Tibial artery (tissue), 4 donors: ENCODE measurements around the gene TAF4B.
"Not testable (repeated sequence)": the region's sequence is repeated elsewhere in the genome, so short reads cannot be mapped to it uniquely, and the experiment has no call there.

Source experiments
- DNase-seq, 2 donors: peaks; one replicate each; pipeline ENCODE4 v3.0.0-alpha.2; 2019
- H3K27ac ChIP-seq, 2 donors: fragments of 200-600 bp; sonication (generic) in 1 of 2; 1 replicate in 1 of 2; 2 replicates in 1 of 2; pipeline ENCODE4 v1.5.1; 2018 to 2019; ENCODE audit warnings: mild to moderate bottlenecking in 1 of 2
- H3K27me3 ChIP-seq, 2 donors: fragments of 200-600 bp; sonication (generic) in 1 of 2; one replicate each; pipeline versions ENCODE4 v1.5.1 to v1.6.0; 2016 to 2019
- H3K36me3 ChIP-seq, 3 donors: fragments of 200-600 bp; sonication (generic) in 2 of 3; one replicate each; pipeline ENCODE4 v1.5.1; 2016 to 2019; ENCODE audit warnings: mild to moderate bottlenecking in 2 of 3
- H3K4me1 ChIP-seq, 4 donors: fragments of 200-600 bp; sonication (generic) in 2 of 4; 1 replicate in 3 of 4; 2 replicates in 1 of 4; pipeline ENCODE4 v1.5.1; 2016 to 2019
- H3K4me3 ChIP-seq, 2 donors: fragments of 200-600 bp; sonication (generic) in 1 of 2; 1 replicate in 1 of 2; 2 replicates in 1 of 2; pipeline ENCODE4 v1.5.1; 2018 to 2019; ENCODE audit warnings: mild to moderate bottlenecking in 2 of 2
- H3K9me3 ChIP-seq, 3 donors: fragments of 200-600 bp; sonication (generic) in 1 of 3; one replicate each; pipeline ENCODE4 v1.5.1; 2016 to 2019
- intact Hi-C: fragments of 100-400 bp; cut with DNase I; formaldehyde crosslinking; loops from one replicate; pipeline ENCODE4 v1.15.0; 2023; ENCODE audit warnings: low total_unique reads
- TF ChIP-seq, protein P1 (sequence below), 2 experiments: fragments of 200-600 bp in 1 of 2; fragments of 450-650 bp in 1 of 2; IDR thresholded peaks; one replicate each; pipeline ENCODE4 v1.5.1; 2017 to 2019; ENCODE audit warnings: antibody characterized with exemption in 2 of 2, mild to moderate bottlenecking in 1 of 2, moderate library complexity in 1 of 2

TAF4B gene

DNA sequence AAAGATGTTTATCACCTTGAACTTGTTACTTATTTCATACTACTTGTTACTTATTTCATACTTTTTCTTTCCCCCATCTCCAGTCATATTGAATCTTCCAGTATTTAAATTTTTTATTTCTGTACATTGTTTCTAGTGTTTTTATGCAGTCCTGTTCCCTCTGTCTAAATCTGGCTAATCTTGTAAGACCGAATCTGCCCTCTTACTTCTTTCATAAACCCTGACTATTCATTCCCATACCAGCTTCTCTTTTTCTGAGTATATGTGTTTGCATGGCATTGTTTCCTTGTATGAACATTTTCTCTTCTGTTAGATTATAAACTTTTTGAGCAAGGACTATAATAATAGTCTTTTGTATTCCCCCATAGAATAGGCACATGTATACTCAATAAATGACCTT, 131.7 kb downstream of the TAF4B start:
- intact Hi-C loops, result no loop called here

DNA sequence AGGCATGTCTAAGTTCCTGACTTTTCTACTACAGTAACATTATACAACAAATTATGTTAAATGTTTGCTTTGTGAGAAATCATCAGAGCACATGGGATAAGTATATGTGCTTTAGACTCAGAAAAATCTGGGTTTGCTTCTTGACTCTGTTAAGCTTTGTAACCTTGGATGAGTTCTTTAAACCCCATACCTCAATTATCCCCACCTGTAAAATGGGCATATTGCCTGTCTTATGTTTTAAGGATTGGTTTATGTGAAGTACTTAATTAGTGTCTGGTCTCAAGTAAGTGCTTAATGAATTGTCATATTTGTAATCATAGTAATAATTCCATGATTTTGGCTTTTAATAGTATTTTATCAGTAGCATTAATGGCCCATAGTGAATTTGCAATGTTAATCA, 135.8 kb downstream of the TAF4B start:
- no peaks in the 10 kb centered on the region for H3K4me1 ChIP-seq
- no peaks in the 10 kb centered on the region for H3K27me3 ChIP-seq
- no peaks in the 10 kb centered on the region for H3K9me3 ChIP-seq
- H3K27ac ChIP-seq, result no peak overlapping the region
- peaks cover 0 to 1% (median 0%) of the 10 kb centered on the region in 3 donors for H3K36me3 ChIP-seq
- TF ChIP-seq, protein P1, sequence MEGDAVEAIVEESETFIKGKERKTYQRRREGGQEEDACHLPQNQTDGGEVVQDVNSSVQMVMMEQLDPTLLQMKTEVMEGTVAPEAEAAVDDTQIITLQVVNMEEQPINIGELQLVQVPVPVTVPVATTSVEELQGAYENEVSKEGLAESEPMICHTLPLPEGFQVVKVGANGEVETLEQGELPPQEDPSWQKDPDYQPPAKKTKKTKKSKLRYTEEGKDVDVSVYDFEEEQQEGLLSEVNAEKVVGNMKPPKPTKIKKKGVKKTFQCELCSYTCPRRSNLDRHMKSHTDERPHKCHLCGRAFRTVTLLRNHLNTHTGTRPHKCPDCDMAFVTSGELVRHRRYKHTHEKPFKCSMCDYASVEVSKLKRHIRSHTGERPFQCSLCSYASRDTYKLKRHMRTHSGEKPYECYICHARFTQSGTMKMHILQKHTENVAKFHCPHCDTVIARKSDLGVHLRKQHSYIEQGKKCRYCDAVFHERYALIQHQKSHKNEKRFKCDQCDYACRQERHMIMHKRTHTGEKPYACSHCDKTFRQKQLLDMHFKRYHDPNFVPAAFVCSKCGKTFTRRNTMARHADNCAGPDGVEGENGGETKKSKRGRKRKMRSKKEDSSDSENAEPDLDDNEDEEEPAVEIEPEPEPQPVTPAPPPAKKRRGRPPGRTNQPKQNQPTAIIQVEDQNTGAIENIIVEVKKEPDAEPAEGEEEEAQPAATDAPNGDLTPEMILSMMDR (IDR thresholded peaks at IDR 0.05), result no peak
- no peak overlapping the region for H3K4me3 ChIP-seq
- DNase-seq, result no peak
- intact Hi-C loops, result no loop called here

More for the DNA sequence above, 131.7 kb downstream of the TAF4B start:
- no peak overlapping the region for H3K4me3 ChIP-seq
- H3K4me1 ChIP-seq, result no peaks in the 10 kb centered on the region
- H3K27me3 ChIP-seq, result no peaks in the 10 kb centered on the region
- no peak overlapping the region for H3K27ac ChIP-seq
- no peaks in the 10 kb centered on the region for H3K9me3 ChIP-seq
- TF ChIP-seq, protein P1 (IDR thresholded peaks at IDR 0.05), result no peak
- no peak for DNase-seq
- H3K36me3 ChIP-seq, result no peaks in the 10 kb centered on the region

DNA sequence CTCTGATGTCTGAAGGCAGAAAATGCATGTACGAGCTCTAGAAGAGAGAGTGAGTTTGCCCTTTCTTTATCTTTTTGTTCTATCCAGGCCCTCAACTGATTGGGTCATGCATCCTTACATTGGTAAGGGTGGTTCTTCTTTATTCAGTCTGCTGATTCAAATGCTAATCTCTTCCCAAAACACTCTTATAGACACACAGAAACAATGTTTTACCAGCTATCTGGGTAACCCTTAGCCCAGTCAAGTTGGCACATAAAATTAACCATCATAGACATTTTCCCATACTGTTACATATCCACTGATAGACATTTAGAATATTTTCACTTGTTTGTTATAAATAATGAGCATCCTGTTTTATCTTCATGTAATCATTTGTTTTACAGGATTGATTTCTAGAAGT, 141.2 kb downstream of the TAF4B start:
- intact Hi-C loops, result no loop called here
- H3K9me3 ChIP-seq, result no peaks in the 10 kb centered on the region
- TF ChIP-seq, protein P1 (IDR thresholded peaks at IDR 0.05), result no peak

DNA sequence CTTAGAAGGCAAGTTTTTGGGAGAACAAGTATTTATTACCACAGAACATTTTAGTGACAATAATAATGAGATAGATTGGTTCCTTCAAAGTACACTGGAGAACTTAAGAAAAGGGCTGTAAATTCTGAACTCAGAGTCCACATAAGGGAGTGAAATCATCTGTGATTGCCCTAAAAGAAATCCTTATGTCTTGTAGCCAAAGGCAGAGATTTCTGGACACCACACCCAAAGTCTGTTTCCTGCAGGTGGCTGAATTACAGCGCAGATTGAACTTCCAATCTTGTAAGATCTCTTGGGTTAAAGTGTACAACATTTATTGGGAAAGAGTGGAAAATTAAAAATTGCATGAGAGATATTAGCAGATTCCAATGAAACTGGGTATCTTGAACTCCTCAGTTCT, 143.8 kb downstream of the TAF4B start:
- TF ChIP-seq, protein P1 (IDR thresholded peaks at IDR 0.05), result no peak
- Histone ChIP-seq H3K4me1 (no peaks in the 10 kb centered on the region), H3K27me3 (no peaks in the 10 kb centered on the region), H3K36me3 (peaks cover 0 to 7% (median 0%) of the 10 kb centered on the region in 3 donors), H3K9me3 (no peaks in the 10 kb centered on the region), H3K27ac (no peak overlapping the region), H3K4me3 (no peak overlapping the region)
- intact Hi-C loops, result no loop called here
- no peak for DNase-seq

More for the DNA sequence above, 141.2 kb downstream of the TAF4B start:
- Histone ChIP-seq H3K27ac (no peak overlapping the region), H3K36me3 (peaks cover 0 to 7% (median 0%) of the 10 kb centered on the region in 3 donors), H3K4me1 (no peaks in the 10 kb centered on the region), H3K4me3 (no peak overlapping the region), H3K27me3 (no peaks in the 10 kb centered on the region)
- DNase-seq, result no peak

DNA sequence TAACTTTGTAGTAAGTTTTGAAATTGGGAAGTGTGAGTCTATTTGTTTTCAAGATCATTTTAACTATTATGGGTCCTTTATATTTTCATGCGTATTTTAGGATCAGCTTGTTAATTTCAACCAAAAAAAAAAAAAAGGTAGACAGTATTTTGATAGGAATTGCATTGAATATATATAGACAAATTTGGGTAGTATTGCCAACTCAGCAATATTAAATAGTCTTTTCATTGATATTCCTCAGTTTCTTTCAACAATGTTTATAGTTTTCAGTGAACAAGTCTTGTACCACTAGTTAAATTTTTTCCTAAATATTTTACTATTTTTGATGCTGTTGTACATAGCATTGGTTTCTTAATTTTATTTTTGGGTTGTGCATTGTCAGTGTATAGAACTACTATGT, 149.9 kb downstream of the TAF4B start:
- intact Hi-C loops, result no loop called here
- no peak for DNase-seq
- TF ChIP-seq, protein P1 (IDR thresholded peaks at IDR 0.05), result no peak
- no peaks in the 10 kb centered on the region for H3K27me3 ChIP-seq
- H3K36me3 ChIP-seq, result no peaks in the 10 kb centered on the region
- no peaks in the 10 kb centered on the region for H3K9me3 ChIP-seq
- no peaks in the 10 kb centered on the region for H3K4me1 ChIP-seq
- no peak overlapping the region for H3K27ac ChIP-seq
- H3K4me3 ChIP-seq, result no peak overlapping the region

DNA sequence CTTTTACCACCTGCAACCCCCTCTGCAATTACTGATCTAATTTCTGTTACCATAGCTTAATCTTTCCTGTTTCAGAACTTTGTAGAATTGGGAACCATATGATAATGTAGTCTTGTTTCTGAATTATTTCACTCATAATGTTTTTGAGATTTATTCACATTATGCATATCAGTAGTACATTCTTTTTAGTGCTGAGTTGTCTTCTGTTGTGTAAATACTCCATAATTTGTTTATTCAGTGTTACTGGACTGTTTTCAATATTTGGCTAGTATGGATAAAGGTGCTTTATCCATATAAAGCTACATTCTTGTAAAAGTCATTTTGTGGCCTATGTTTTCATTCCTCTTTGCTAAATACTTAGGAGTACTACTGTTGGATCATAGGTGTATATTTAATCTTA, 152.5 kb downstream of the TAF4B start:
- intact Hi-C loops, result no loop called here
- Histone ChIP-seq H3K27me3 (no peaks in the 10 kb centered on the region), H3K9me3 (no peaks in the 10 kb centered on the region), H3K27ac (no peak overlapping the region), H3K4me1 (no peaks in the 10 kb centered on the region), H3K36me3 (no peaks in the 10 kb centered on the region), H3K4me3 (no peak overlapping the region)
- TF ChIP-seq, protein P1 (IDR thresholded peaks at IDR 0.05), result no peak
- no peak for DNase-seq

DNA sequence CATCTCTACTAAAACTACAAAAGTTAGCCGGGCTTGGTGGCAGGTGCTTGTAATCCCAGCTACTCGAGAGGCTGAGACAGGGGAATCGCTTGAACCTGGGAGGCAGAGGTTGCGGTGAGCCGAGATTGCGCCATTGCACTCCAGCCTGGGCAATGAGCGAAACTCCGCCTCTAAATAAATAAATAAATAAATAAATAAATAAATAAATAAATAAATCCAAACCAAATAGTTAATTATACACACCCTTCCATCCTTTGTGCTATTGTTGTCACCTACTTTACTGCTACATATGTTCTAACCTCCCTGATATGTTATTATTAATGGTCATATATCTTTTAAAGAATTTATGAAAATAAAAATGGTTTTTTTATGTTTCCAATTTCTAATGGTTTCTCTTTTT, 155.3 kb downstream of the TAF4B start:
- H3K36me3 ChIP-seq, H3K27me3 ChIP-seq, H3K4me1 ChIP-seq, H3K4me3 ChIP-seq, H3K9me3 ChIP-seq, H3K27ac ChIP-seq, DNase-seq: not testable (repeated sequence)
- intact Hi-C loops, result loop anchor here (10.0 kb wide), 1 partner anchor 163 kb away; the partner anchor contains the start of gene KCTD1
